Bronchial epithelial cell (primary cell): ENCODE measurements around the gene ADIPOR2. TPM values are rescaled to one million over a fixed set of nuclear protein-coding genes. Genes with fewer than 3 reads are reported as not detected.

Experiments
- DNase-seq: peaks from one replicate; pipeline ENCODE4 v3.0.0-alpha.2; 2010; ENCODE audit warnings: low read depth
- FAIRE-seq: peaks from 2 replicates; lab custom pipeline; 2011; peaks lifted over from hg19 to GRCh38; lab: Jason Lieb, UNC
- H3K27me3 ChIP-seq: 2 replicates; pipeline ENCODE4 v1.5.1; 2011; ENCODE audit warnings: low read length; ENCODE audit not compliant: control insufficient read depth, insufficient read depth
- H3K36me3 ChIP-seq: 2 replicates; pipeline ENCODE4 v1.5.1; 2011; ENCODE audit warnings: low read length; ENCODE audit not compliant: control insufficient read depth, insufficient read depth
- H3K4me3 ChIP-seq: 2 replicates; pipeline ENCODE4 v1.5.1; 2011; ENCODE audit warnings: mild to moderate bottlenecking, low read depth, low read length, control low read depth
- CTCF ChIP-seq: IDR thresholded peaks from 2 replicates; pipeline ENCODE4 v1.5.1; 2011; ENCODE audit warnings: mild to moderate bottlenecking, moderate library complexity, low read length, control low read depth, inconsistent platforms; ENCODE audit not compliant: insufficient read depth, severe bottlenecking
- total RNA-seq: library from RNA; depleted of rRNA; stranded (reverse); fragments of >200 nt; gene quantifications from 2 replicates; pipeline ENCODE4 v1.2.1, GENCODE V29; 2014

Gene ADIPOR2
- total RNA-seq, 1 donor from 2014 or later = 41.6 TPM

DNA sequence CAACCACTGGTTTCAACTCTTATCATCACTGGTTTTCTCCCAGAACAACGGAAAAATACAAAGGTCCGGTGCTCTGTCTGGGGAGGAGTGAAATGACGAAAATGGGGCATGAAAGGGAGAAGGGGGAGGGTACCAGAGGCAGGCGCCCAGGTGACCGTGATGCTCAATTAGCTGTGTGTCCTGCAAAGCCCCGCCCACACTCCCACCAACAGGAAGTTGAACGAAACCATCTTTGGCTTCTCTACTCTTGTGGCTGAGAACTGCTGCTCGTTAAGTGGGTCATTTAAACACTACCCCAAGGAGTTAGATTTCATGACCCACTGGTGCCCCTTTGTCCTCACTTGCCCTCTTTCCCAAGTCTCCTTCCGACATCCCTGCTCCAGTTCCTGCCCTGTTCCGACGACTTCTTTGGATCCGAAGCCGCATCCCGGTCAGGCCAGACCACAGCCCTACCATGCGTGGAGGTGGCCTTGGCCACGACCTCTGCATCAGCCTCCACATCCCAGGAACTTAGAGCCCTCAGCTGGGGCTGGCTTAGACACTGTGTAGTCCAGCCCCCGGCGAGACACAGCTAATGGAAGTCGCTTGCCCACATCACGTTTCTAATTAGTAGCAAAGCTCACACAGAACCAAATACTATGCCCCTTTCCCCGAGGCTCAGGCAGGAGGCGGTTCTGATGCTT lies 118.1 kb downstream of the ADIPOR2 start:
- DNase-seq = no peak
- no peak for FAIRE-seq
- TF ChIP-seq CTCF = no peak
- H3K4me3 ChIP-seq = no peak overlapping the region
- H3K27me3 ChIP-seq = no peaks in the 10 kb centered on the region
- H3K36me3 ChIP-seq = no peaks in the 10 kb centered on the region

- DNase-seq (no peak), FAIRE-seq (no peak)
- TF ChIP-seq CTCF = no peak
- no peaks in the 10 kb centered on the region for H3K36me3 ChIP-seq
- no peaks in the 10 kb centered on the region for H3K27me3 ChIP-seq
- no peak overlapping the region for H3K4me3 ChIP-seq
Observed at GRCh38 chr12:1809591-1810190, 118.8 kb downstream of the ADIPOR2 start.

DNA sequence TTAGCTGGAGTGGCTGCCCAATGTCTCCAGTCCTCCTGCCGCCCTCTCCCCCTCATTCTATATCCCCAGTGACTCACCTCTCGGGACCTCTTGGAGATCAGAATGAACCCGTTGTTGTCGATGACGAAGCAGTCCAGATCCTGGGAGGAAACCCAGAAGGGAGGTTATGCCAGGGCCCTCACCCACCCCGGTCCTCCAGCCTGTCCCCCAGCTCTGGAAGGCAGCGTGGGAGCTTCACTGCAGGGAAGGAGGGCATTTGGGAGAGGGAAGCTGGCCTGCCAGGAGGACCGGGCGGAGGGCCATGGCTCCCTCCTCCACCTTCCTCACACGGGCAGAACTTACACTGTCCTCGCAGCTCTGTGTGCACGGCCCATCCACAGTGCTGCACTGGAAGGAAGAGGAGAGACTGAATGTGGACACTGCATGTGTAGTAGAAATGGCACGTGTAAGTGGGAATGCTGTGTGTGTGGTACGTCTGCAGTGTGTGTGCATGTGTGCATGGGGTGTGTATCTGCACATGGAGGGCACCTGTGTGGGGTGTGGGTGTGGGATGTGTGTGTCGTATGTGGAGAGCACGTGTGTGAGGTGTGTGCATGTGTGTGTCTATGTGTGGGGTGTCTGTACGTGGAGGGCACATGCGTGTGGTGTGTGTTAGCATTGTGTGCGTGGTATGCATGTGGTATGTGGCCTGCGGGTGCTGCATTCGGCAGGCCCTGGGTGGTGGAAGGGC lies 119.5 kb downstream of the ADIPOR2 start:
- Histone ChIP-seq H3K27me3 (no peaks in the 10 kb centered on the region), H3K4me3 (no peak overlapping the region), H3K36me3 (no peaks in the 10 kb centered on the region)
- TF ChIP-seq CTCF = no peak
- DNase-seq = no peak
- FAIRE-seq = no peak

DNA sequence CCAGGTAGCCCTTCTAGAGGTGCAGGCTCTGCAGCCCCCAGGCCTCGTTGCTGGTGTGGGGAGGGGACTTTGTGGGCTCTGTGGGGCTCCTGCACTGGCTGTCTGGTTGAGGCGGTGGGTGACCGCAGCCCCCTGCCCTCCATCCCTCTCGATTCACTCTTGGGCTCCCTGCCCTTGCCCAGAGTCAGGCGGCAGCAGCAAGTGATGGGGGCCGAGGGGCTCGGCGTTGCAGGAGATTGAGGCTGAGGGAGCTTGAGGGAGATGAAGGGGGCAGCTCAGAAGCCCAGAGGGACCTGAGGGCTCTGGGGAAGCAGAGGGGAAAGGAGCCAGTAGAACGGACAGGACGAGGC lies 120.0 kb downstream of the ADIPOR2 start:
- H3K27me3 ChIP-seq = no peaks in the 10 kb centered on the region
- TF ChIP-seq CTCF = no peak
- no peaks in the 10 kb centered on the region for H3K36me3 ChIP-seq
- DNase-seq (no peak), FAIRE-seq (no peak)
- no peak overlapping the region for H3K4me3 ChIP-seq

DNA sequence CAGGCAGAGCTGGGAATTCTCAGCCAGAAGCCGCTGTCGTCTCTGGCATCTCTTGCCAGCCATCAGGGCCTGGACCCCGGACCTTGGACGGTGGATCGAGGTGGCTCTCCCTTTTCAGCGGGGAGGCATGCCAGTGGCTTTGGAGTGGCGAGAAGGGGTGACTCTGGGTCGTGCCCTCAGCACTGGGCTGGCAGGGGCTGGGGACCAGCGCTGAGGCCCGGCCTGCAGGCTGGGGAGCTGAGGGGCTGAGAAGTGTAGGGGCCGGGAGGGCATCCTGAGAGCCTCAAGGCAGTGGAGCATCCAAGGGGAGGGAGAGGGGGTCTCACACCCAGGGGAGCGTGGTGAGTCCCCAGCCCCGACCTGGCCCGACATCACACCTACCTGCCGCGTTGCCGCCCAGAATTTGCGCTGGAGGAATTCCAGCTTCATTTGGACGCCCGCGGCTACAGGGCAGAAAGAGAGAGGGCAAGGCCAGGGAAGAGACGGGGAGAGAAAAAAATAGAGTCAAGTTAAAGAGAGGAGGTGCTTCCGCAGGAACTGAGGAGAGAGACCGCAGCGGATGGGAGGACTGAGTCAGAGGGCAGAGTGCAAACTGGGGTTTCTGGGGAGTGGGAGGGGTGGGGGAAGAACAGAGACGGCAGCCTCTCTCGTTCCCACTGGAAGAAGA lies 120.5 kb downstream of the ADIPOR2 start:
- no peak for TF ChIP-seq CTCF
- FAIRE-seq (no peak), DNase-seq (no peak)
- H3K27me3 ChIP-seq = no peaks in the 10 kb centered on the region
- H3K4me3 ChIP-seq = no peak overlapping the region
- H3K36me3 ChIP-seq = no peaks in the 10 kb centered on the region
